NCI-H774 (cell line): ENCODE results near the gene PTGDS.
"Not testable (repeated sequence)": the region's sequence is repeated elsewhere in the genome, so short reads cannot be mapped to it uniquely, and the experiment has no call there.

ENCODE experiments used
- DNase-seq: peaks from one replicate; lab custom pipeline; 2025; lab: John Stamatoyannopoulos, UW

PTGDS gene

GRCh38 chr9:136992819-136993369 is 15.6 kb downstream of the PTGDS start:
- no peak for DNase-seq

GRCh38 chr9:136994180-136994887 is 17.0 kb downstream of the PTGDS start:
- DNase-seq = no peak

- no peak for DNase-seq
Measured at GRCh38 chr9:136994888-136995230, 17.6 kb downstream of the PTGDS start.

- no peak for DNase-seq
Measured at GRCh38 chr9:136995362-136995761, 18.1 kb downstream of the PTGDS start.

- DNase-seq = no peak
Measured at GRCh38 chr9:136995772-136996311, 18.5 kb downstream of the PTGDS start.

GRCh38 chr9:136996361-136997292 is 19.3 kb downstream of the PTGDS start, which contains the start of gene CLIC3:
TSS of gene CLIC3 (minus strand) at chr9:136996568. CDS start at chr9:136996543, 25 bp downstream.
- peak; percentile 25 for DNase-seq

- no peak for DNase-seq
Measured at GRCh38 chr9:136997371-136997770, 20.1 kb downstream of the PTGDS start.

- no peak for DNase-seq
Measured at GRCh38 chr9:136997830-136998234, 20.5 kb downstream of the PTGDS start.

- DNase-seq = no peak
Measured at GRCh38 chr9:137000177-137000930, 23.1 kb downstream of the PTGDS start.

GRCh38 chr9:137001857-137002645 is 24.7 kb downstream of the PTGDS start:
- no peak for DNase-seq

- no peak for DNase-seq
Measured at GRCh38 chr9:137002646-137003041, 25.3 kb downstream of the PTGDS start.

GRCh38 chr9:137004285-137004684 is 27.0 kb downstream of the PTGDS start:
- DNase-seq = not testable (repeated sequence)

- no peak for DNase-seq
Measured at GRCh38 chr9:137006116-137007003, 29.1 kb downstream of the PTGDS start.

- DNase-seq = no peak
Measured at GRCh38 chr9:137007108-137007815, 30.0 kb downstream of the PTGDS start.

- DNase-seq = no peak
Measured at GRCh38 chr9:137007816-137008270, 30.5 kb downstream of the PTGDS start.

GRCh38 chr9:137008312-137008711 is 31.0 kb downstream of the PTGDS start:
- DNase-seq = no peak

GRCh38 chr9:137009217-137009616 is 31.9 kb downstream of the PTGDS start:
- no peak for DNase-seq

- DNase-seq = no peak
Measured at GRCh38 chr9:137009938-137010732, 32.8 kb downstream of the PTGDS start.
